HG03439 (cell line): ENCODE data around the gene GABARAP.
"Not testable (repeated sequence)": the region's sequence is repeated elsewhere in the genome, so short reads cannot be mapped to it uniquely, and the experiment has no call there.

Source experiments
- ATAC-seq: cut with Tn5 transposase; IDR thresholded peaks from one replicate; pipeline ENCODE4 v1.9.1; 2021; ENCODE audit warnings: mild to moderate bottlenecking, moderate library complexity; ENCODE audit not compliant: unreplicated experiment

GABARAP gene

DNA sequence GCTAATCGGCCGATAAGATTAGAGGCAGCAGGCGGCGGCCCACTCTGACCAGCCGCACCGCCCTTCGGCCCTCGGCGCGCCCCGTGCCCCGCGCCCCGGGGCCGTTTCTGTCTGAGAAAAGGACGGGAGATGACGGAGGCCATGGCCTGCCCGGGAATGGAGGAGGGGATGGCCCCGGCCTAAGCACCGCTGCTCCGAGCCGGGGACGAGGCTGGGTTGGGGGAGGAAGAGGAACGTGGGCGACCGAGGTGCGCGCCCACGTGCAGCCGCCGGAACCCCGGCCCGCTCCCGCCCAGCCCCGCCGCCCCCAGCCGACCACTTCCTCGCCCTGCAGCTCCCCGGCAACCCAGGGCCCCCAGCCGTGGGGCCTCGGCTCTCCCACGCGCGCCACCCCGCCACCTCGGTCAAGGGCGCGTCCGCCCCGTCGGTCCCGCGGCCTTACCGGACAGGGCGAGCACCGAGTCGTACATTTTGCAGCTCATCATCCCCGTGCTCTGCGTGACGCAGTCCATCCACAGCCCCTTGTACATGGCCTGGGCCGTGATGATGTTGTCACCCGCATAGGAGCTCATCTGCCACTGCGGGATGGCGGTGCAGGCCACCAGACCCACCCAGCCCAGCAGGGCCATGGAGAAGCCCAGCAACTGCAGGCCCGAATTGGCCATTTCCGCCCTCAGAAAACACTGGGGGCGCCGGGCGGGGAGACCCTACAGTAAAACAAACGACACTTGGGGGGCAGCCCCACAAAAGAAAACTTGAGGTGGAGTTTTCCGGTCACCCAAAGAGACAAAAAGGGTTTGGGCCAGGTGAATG is 19.3 kb upstream of the GABARAP start:
- ATAC-seq = no peak

DNA sequence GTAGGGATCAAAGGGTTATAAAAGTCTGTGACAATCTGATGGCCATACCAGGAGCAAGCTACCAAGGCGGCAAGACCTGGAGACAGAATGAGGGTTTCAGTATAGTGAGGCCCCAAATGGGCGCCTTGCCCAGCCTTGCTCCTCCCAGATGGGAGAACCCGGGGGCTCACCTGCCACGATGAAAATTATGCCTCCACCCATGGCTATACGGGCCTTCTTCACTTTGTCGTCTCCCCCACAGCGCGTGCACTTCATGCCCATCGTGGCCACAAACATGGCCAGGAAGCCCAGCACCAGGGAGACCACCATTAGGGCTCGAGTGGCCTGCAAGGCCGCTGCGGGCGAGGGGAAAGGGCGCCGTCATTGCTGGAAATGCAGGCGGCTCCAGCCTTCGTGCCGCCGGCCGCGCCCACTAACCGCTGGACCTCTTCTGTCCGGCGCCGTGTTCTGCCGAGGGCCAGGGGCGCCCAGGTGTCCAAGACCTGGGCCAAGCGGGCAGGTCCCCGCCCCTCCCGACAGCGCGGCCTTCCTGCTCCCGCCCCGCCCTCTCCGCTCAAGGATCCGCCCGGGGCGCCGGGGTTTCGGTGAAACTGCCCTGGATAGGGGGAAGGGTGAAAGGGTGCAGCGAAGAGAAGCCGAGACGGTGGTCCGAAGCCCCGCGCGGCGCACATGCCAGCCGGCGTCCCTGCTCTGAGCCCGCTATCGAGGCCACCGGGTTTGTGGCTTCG is 18.6 kb upstream of the GABARAP start:
- no peak for ATAC-seq

DNA sequence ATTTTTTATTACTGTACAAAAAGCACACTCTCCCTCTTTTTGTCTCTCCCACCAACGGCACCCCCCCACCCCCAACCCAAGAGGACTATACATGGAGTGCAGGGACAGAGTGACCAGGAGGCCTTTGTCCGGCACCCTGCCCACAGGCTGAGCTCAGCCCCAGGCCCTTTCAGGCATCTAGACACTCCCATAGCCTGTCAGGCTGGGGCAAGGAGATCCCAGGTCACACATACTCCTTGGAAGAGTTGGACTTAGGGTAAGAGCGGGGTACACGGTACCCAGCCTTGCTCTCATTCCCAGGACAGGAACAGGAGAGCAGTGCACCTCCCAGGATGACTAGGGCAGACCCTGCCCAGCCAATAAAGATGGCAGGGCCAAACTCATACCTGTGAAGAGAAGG is 17.9 kb upstream of the GABARAP start:
- no peak for ATAC-seq

DNA sequence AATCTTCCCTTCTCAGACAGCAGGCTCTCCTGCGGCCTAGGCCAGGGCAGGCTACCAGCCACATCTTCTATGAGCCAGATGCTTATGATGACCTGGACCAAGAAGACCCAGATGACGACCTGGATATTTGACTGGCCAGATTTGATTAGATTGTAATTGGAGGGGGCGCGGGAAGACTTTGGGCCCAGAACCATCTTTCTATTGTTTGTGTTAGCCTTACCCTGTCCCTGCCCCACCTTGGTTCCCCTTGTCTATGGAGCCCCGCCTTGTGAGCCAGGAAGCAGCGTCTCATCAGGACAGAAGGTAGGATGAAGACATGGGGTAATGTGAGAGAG is 17.3 kb upstream of the GABARAP start:
- no peak for ATAC-seq

DNA sequence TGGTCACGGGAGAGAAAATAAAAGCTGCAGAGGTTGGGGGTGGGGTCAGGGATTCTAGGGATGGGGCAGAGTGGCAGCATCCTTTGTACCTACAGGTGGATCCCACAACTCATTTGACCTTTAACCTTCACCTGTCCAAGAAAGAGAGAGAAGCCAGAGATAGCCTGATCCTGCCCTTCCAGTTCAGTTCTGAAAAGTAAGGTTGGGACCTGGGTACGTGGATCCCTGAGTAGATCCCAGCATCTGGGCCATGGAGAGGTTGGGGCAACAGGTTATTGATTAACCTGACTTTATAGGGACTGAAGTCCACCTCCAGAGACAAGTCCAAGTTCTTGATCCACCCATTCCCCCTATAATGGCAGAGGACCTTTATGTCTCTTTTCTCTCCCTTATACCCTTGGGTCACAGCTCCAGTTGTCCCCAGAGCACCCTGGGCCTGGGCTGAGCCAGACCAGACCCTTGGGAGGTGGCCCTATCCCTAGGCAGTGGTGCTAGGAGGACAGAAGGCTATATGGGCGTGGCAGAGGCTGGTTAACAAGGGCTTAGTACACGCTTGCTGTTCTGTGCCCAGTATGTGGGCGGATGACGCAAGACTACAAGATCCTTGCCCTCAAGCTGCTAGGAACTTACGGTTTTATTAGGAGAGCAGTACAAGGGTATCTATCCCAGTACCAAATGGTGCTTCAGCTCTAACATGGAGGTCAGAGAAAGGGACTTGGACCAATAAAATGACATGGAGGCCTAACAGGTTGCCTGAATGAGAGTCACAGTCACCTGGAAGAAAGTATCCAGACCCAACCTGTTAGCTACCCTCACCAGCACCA is 16.7 kb upstream of the GABARAP start:
- no peak for ATAC-seq

DNA sequence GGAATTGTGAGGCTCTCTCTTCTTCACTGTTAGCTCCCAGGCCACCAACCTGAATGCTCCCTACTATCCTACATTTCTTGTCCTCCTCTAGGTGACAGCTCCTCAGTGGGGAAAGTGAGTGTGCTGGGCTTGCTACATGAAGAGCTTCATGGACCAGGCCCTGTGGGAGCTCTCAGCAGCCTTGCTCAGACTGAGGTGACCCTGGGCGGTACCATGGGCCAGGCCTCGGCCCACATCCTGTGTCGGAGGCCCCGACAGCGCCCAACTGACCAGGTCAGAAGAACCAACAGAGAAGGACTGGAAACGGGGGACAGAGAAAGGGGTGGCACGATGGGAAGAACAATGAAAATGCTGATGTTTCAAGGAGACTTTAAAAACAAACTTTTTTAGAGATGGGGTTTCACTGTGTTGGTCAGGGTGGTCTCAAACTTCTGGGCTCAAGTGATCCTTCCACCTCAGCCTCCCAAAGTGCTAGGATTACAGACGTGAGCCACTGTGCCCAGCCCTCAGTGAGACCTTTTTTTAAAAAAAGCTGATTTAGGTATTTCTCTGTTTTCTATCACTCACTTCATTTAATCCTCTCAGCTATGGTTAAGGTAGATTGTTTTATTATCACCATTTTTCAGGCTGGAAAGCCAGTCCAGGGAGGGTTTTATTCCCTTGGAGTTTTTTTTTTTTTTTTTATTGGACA is 14.7 kb upstream of the GABARAP start:
- no peak for ATAC-seq

DNA sequence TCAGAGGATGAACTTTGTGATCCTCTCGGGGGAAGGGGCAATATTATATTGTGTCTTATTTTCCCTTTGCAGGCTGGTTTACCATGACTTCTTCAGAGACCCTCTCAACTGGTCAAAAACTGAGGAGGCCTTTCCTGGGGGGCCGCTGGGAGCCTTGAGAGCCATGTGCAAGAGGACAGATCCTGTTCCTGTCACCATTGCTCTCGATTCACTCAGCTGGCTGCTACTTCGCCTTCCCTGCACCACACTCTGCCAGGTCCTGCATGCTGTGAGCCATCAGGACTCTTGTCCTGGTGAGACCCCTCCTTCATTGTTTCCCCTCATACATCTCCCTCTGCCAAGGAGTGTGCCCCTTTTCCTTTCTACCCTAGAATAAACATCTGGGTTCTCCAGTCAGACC is 12.3 kb upstream of the GABARAP start:
- no peak for ATAC-seq

DNA sequence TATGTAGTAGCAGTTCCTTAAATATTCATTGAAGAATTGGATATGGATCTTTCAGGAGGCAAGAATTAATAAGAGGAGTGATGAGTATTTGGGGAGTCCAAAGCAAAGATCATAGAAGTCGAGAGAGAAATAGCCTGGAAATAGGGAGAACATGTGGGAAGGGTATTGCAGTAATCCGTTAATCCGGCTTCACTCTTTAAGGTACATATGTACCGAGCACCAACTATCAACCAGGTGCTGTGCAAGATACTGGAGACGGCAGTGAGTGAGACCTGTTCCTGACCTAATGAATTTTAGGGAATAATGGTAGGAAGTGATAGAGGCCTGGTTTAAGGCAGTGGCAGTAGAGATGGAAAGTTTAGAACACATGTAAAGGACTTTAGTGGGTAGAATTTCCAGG is 10.8 kb upstream of the GABARAP start:
- no peak for ATAC-seq

DNA sequence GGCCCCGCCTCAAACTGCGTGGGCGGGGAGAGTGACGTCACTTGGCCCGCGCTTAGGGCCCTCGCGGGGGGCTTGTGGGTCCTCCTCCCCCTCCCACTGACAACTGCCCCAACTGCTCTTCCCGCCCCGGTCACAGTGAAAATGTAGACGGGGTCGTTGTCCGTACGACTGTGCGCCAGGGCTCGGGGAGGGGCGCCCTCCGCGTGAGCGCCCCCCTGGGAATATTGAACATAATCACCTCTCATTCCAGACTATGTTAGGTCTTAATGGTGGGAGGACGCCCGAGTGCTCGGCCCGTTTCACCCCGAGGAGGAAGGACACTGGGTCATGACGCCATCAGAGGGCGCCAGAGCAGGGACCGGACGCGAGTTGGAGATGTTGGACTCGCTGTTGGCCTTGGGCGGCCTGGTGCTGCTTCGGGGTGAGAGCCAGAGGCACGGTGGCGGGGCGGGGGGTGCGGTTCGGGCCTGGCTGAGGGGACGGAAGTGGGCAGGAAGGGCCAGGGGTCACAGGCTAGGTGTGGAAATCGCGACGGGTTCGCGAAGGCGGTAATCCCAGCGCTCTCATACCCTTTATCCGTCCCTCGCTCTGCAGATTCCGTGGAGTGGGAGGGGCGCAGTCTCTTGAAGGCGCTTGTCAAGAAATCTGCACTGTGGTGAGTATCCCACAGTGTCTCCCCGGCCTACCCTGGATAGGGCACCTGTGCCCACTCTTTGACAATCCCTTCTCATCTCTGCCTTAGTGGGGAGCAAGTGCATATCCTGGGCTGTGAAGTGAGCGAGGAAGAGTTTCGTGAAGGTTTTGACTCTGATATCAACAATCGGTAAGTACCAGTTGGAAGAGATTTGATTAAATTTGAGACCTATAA is 10.2 kb upstream of the GABARAP start, which contains the start of gene ELP5:
Gene ELP5, plus strand, starts transcription at position 40 of the 868 bp plus-strand sequence. Its CDS starts 336 bp downstream, at position 376.
- peak; percentile 52 for ATAC-seq

DNA sequence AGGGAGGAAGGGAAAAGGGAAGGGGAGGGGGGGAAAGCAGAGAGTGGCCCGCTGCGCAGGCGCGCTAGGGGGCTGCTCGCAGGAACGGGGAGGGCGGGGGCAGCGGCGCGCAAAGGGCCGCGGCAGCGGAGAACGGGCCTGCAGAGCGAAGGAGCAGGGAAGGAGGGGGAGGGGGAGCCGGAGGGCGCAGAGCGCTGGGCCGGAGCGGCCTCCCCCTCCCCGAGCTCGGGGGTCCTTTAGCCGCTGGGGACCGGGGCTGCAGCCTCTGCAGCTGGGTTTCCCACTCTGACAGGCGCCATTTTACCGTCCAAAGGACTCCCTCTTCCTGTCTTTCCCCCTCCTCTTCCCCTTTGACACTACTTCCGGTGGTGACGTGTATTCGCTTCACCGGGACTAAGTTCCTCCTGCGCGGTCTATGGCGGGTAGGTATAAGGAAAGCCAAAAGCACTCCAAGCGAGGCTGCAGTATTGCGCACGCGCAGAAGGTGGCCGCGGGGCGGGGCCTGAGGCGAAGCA is 9.5 kb upstream of the GABARAP start, which contains the start of gene CTDNEP1:
Gene CTDNEP1, minus strand, starts transcription at position 74 of the 515 bp plus-strand sequence. CDS start 438 bp downstream, outside the sequence.
- peak; percentile 81 for ATAC-seq

DNA sequence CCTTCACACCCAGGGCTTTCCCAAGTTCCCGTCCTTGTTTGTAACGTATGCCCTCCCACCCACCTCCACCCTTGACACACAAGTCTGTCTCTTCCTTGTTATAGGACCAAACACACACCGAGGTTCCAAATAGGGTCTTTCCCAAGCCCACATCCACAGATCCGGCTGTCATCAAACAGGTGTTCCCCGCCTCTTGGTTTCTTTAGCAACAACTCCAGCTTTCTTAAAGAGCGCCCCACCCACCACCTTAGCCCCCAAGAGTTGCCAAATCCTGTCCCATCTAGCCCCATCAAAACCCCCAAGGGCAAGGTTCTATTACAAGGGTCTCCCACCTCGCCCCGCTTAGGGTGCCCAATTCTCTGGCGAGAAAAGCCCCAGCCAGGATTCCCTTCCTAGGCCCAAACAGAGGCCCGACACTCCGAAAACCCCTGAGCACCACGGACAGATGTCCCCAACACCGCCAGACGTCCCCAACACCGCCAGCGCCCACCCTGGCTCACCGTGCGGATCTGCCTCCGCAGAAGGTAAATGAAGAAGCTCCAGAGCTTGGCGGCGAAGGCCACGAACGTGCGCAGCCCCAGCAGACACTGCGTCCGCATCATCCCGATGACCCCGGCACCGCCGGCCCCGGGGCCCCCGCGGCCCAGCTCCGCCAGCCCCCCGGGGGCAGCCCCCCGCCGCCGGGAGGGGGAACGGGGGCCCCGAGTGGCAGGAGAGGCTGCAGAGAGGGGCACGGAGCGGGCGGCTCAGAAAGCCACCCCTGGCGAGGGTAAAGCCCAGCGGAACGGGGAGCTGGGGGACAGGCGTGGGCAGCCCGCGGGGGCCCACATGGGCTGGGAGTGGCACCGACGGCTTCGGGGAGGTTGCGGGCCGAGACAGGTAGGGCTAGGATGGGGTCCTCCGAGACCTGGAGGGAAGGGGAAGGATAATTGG is 8.7 kb upstream of the GABARAP start:
- ATAC-seq = peak; percentile 10

DNA sequence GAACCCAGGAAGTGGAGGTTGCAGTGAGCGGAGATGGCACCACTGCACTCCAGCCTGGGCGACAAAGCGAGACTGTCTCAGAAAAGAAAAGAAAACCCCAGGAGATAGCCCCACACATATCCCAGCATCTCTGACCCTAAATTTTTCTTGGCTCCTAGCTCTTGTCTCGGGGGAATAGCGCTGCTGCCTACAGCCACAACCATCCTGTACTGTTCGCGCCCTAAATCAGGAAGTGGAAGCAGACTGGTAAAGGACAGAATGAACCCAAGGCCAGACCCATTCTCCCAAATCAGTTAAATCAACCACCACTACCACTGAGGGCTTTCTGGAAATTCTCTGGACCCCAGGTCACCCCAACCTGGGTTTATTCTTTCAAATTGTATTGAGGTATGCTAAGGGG is 7.6 kb upstream of the GABARAP start:
- ATAC-seq = no peak

DNA sequence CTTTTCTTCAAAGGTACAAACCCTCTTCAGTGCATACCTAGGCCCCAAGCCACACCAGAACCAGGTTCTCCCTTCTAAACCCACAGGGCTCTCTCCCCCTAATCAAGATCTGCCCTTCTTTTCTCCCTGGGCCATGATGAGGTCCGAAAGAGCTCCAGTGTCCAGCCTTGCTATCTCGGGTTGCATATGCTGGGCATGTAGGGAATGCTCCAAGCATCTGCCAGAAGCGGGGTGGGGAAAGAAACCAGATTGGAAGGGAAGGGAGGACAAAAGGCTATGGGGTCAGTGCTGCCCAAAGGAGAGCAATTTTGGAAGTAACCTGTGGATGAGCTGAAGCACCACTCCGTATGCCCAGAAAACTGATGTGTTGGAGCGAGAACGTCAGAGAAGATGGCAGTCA is 7.0 kb upstream of the GABARAP start:
- ATAC-seq = no peak

DNA sequence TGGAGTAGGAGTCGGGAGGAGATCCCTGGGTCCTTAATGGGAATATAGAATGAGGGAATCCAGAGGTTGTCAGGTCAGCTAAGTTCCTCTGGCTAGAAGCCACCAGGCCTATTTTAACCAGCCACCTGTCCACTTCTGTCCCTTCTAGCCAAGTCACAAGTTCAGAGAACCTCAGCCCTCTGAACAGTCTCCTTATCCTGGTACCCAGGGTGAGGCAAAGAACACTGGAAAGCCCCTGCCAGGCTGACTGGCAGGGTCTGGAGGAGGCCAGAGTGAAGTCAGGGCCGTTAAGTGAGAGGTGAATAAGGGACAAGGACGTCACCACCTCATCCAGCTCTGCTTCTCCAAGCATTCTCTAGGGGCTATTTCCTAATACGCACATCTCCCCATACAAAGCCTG is 6.5 kb upstream of the GABARAP start:
- no peak for ATAC-seq

DNA sequence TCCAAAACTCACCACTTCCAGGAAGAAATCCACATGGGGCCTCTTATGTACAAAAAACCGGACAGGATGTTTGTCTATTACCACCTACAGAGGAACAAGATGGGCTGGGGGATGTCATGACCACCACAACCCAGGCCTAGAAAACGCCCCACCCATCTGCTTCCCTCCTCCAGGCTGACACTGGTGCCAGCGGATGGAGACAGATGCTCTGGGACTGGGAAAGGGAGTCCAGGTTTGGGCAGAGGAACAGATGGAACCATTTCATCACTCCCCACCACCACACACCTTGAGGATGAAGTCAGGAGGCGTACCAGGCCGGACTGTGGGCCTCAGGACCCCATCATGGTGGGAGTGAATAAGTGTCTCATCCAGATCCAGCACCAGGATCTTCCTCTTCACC is 4.5 kb upstream of the GABARAP start:
- no peak for ATAC-seq

DNA sequence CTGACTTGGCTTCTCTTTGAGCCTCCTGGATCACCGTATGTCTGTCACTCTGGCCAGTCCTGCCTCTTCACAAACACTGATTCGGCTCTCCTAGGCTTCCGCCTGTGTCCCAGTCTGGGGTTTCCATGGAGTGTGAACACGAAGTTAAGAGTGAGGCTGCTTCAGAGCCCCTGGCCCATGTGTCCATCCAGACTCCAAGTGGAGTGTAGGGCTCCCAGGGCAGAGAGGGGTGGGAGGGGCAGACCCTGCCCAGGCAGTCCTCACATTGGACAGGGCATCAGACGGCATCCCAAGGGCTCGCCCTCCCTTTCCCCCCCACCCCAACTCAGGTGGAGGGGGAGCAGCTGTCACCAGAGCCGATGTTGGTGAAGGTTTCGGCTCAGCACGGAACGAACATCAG is 1.6 kb upstream of the GABARAP start:
- ATAC-seq = not testable (repeated sequence)

DNA sequence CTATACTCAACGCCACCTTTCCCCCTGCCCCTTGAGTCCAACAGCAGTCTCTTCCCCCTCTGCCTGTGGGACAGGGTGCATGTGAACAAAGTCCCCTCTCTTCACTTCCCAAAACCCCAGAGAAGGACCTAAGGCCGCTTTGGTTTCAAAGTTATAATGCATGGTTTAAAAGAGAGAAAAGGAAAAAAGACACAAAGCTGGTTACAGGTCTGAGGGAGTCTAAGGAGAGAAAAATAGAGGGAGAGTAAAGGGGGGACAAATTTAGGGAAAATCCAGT is 1.1 kb upstream of the GABARAP start:
- no peak for ATAC-seq

DNA sequence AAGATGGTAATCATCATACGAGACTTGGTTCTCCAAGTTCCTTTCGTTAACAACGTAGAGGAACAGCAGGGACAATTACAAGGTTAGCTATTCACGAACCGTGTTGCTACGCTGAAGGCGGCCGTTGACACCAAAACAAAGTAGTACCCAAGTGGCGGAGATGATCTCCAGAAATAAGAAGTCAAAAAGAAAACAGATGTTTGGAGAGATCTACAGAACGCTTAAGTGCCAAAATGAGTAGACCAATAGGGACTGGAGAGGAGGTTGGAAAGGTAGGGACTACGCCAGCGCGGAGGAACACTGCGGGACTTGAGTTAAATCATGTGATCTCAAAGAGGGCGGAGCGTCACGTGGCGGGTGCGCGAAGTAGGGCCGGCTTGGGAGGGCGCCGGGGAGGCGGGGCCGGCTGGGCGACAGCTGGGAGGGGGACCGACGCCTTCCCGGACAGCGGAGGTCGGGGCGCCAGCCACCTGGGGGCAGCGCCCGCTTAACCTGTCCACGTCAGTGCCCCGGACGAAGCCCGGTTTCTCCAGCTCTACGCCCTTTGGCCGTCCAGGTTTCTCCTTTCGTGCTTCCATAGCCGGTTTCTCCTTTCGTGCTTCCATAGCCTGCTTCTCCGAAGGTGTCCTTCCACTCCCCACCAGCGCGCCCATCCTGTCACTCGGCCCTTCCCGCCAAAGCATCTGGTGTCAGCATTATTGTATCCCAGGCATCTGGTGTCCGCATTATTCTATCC is 636 bp upstream of the GABARAP start:
- peak; percentile 41 for ATAC-seq
